ENCODE measurements around the gene RBMY1F.
"Not testable (repeated sequence)": the region's sequence is repeated elsewhere in the genome, so short reads cannot be mapped to it uniquely, and the experiment has no call there.

RBMY1F gene

DNA sequence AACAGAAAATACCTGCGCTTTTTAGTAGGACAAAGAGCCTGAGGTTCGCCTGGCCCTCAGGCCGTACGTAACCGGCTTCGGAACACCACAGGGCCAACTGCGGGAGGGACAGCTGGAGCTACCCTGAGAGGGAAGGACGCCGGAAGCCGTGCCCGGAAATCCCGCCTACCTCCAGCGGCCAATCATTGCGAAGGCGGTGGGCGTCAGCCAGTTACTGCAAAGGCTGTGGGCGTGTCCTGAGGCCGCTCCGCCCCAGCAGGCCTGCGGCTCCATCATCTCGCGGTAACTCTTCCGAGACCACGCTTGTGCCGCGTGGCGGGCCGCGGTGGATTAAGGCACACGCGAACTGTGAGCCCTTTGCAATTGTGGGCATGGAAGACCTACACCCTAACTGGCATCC is at the start of gene RBMY1F:
RBMY1F (minus strand) TSS at position 101 of the 400 bp plus-strand sequence. CDS start 1,954 bp downstream, outside the sequence.
- not testable (repeated sequence) for DNase-seq (ENCODE audit: low spot score)

DNA sequence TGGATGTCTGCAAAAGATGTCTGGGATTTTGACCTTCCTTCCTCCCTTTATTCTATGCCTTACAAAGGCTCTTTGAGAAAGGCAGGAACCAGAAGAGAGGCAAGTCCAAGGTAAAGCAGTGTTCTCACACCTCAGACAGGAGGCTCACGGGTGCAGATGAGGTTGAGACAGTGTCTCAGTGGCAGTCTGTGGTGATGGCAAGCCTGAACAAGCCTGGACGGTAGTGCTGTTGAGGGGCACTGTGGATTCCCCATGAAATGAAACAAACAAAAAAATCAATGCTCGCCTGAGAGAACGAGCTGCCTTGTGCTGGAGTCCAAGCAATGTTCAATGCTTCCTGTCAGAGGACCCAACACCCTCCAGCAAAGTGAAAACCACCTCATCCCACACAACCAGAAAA is 31.6 kb downstream of the RBMY1F start:
- DNase-seq (ENCODE audit: low spot score), result not testable (repeated sequence)

- DNase-seq (ENCODE audit: low spot score), result not testable (repeated sequence)
Measured at GRCh38 chrY:22141011-22141695, 41.6 kb downstream of the RBMY1F start.

DNA sequence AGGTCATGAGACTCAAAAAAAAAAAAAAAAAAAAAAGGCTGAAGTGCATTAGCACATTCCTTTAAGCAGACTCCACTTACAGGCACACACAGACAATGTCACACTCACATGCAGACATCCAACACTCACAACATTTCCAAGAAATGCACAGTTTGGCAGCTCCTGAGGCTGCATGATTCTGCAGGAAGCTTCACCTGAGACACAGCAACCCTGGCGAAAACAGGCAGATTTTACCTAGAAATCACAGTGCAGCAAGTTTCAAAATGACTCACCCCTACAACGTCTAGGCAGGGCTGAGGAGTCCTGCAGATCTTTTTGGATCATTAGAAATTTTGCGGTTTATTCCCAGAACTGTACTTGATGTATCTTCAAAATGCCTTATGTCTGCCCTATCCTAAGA is 48.0 kb downstream of the RBMY1F start:
- DNase-seq (ENCODE audit: low spot score), result not testable (repeated sequence)

- DNase-seq (ENCODE audit: low spot score), result not testable (repeated sequence)
Measured at GRCh38 chrY:22130494-22130893, 52.2 kb downstream of the RBMY1F start.
